Fibroblast of gingiva (primary cell): ENCODE results near the gene ITSN1.
"Not testable (repeated sequence)": the region's sequence is repeated elsewhere in the genome, so short reads cannot be mapped to it uniquely, and the experiment has no call there.

ENCODE experiments used
- DNase-seq: peaks from one replicate; pipeline ENCODE4 v3.0.0-alpha.2; 2011; ENCODE audit warnings: low read depth

Gene ITSN1

GRCh38 chr21:33894736-33895288, 252.5 kb downstream of the ITSN1 start:
- DNase-seq = peak; percentile 81

DNA sequence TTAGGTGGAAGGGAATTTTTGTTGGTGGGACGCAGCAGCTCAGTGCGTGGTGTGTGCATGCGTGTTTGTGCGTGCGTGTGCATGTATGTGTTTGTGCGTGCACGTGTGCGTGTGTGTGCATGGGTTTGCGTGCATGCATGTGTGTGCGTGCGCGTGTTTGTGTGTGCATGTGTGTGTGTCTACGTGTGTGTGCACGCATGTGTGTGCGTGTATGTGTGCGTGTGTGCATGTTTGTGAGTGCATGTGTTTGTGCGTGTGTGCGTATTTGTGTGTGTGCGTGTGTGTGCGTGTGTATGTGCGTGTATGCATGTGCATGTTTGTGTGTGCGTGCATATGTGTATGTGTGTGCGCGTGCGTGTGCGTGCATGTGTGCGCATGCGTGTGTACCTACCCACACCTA, 253.1 kb downstream of the ITSN1 start:
- no peak for DNase-seq

GRCh38 chr21:33896691-33897090, 254.4 kb downstream of the ITSN1 start:
- no peak for DNase-seq

DNA sequence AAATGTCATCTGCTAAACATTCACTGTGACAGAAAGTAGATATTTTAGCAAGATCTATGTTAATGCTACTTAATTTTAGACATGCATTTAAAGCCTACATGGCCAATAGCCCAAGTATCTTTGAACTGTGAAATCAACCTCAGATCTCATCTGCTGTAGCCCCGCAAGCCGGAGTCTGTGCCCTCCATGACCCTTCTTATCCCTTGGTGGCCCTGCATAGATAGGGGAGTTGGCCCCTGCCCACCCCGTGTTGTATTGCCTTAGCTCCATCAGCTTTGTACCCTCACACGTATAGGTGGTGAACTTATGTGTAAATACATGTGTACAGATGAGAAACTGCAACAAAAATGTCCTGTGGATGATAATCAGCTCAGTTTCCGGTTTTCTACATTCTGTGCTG, 254.8 kb downstream of the ITSN1 start:
- DNase-seq = no peak

DNA sequence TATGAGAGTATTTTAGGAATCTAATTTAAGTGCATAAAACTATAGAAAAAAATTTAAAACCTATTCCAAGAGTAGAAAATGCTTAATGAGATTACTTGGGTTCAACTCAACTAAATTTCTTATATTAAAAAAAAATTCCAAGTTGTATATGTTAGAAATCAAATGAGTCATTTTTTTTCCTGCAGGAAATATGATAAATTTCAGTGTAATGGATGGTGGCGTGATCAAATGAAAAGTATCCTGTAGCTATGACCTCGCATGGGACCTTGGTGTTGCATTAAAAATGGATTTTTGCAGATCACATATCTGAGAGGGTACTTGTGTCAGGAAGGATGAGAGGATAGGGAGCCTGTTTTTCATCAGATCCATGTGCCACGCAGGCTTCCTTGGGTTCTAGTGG, 255.4 kb downstream of the ITSN1 start:
- DNase-seq = no peak

DNA sequence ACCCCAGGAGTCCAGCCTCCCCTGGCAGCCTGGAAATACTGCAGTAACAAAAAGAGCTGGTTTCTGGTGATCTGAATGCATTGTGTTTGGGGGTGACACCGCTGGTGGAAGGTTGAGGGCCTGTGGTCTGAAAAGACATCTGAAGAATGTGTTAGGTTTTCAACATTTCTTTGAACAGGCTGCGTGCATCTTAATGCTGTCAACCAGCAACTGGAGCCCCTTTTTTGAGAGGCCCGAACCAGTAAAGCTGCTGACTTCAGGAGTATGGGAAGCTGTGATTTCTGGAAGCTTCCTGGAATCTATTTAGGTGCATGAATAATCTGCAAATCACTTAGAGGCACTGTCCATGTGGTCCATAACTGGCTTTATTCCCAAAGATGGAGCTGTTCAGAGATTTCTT, 256.3 kb downstream of the ITSN1 start:
- no peak for DNase-seq

- DNase-seq = no peak
Measured at GRCh38 chr21:33899199-33899598, 256.9 kb downstream of the ITSN1 start.

DNA sequence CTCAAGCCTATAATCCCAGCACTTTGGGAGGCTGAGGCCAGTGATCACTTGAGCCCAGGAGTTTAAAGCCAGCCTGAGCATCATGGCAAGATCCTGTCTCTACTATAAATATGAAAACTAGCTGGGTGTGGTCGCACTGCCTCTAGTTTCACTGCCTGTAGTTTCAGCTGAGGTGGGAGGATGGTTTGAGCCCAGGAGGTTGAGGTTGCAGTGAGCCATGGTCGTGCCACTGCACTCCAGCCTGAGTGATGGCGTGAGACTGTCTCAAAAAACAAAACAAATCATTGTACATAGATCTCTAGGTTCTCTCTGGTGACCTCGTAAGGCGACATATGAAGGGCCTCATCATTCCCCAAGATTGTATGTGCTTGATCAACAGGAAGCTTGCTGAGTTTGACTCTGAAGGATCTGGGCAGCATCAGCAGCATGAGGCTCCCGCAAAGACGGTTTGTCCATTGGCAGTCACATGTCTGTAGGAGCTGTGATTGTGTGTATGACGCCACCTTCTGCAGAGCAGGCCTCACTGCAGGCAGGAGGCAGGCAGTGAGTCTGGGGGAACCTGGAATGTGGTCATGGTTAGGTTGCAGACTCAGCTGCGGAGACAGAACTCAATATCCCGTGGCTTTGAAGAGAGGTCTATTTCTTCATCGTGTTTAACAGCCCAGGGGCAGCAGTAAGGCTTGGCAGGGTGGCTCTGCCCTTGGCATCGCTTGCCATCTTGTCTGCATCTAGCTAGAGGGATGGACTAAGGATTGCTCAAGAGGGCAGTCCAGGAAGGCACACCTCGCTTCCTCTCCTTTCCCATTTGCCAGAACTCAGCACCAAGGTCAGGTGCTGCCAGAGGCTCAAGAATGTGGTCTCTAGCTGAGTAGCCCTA, 259.3 kb downstream of the ITSN1 start:
- DNase-seq = peak; percentile 77

DNA sequence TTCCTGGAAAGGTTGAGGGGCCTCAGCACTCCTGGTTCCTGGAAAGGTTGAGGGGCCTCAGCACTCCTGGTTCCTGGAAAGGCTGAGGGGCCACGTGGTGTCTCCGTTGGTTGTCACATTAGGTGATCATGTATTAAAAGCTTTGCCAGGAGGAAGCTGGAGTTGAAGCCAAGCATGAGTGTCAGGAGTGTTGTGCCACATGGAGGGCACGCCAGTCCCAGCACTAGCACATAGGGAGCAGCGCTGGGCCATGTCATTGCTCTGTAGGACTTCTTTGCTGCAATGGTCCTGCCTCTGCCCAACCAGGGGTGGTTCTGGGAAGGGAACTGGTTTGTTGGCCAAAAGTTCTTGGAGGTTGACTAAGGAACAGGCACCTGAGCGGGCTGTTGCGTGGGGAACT, 260.0 kb downstream of the ITSN1 start:
- no peak for DNase-seq

- no peak for DNase-seq
Measured at GRCh38 chr21:33904041-33904440, 261.7 kb downstream of the ITSN1 start.

DNA sequence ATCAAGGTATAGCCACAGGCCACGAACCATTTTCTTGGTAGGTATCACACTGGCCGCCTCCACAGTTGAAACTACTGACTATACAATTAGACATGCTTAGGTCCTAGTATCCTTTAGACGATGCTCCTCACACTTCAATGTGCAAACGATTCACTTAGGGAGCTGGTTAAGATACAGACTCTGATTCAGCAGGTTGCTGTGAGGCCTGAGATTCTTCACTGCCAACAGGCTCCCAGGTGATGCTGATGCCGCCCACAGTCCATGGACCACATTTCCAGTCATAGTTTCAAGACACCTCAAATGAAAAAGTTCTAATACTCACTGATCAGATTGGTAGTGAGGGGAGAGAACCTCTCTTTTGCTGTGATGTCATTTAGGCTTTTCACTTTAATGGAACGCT, 266.5 kb downstream of the ITSN1 start:
- DNase-seq = no peak

DNA sequence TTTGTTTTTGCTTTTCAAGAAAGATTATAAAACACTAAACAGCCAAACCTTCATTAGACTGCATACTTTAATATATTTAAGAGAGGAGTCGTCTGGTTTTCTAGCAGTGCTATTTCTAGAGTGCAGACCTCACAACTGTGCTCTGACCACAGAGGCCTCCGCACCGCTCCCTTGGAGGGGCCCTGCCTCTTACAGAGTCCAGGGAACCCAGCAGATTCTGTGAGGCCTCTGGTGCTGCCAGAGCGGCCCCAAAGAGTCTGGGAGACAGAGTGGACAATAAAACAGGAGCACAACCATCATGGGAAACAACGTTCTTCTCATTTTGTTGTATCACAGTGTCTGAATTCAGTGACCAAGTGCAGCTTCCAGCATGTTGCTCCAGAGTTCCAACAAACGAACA, 267.5 kb downstream of the ITSN1 start:
- no peak for DNase-seq

- no peak for DNase-seq
Measured at GRCh38 chr21:33914188-33914587, 271.9 kb downstream of the ITSN1 start.

- DNase-seq = peak; percentile 97
Measured at GRCh38 chr21:33915368-33916199, 273.3 kb downstream of the ITSN1 start, which contains the start of gene ATP5PO. TSS of gene ATP5PO (minus strand) at chr21:33915804. CDS start at chr21:33915763, 41 bp downstream.

DNA sequence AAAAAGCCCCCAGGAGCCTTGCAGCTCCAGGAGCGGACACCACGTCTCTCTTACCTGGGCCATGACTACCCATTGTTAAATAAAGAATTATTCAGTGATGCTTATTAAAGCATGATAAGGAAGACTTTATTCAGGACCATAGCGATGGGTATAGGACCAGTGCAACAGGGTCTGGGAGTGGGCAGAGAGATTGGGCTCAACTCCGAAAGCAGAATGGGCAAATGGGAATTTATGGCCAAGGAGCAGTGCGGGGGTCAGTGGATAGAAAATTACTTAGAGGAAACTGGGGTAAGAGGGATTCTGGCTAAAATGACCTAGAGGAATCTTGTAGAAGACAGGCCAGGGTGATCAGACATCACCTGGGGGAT, 273.9 kb downstream of the ITSN1 start:
- DNase-seq = no peak

GRCh38 chr21:33917421-33917820, 275.1 kb downstream of the ITSN1 start:
- DNase-seq = no peak

- peak; percentile 61 for DNase-seq
Measured at GRCh38 chr21:33924079-33924765, 281.9 kb downstream of the ITSN1 start.

- no peak for DNase-seq
Measured at GRCh38 chr21:33924766-33925100, 282.4 kb downstream of the ITSN1 start.

DNA sequence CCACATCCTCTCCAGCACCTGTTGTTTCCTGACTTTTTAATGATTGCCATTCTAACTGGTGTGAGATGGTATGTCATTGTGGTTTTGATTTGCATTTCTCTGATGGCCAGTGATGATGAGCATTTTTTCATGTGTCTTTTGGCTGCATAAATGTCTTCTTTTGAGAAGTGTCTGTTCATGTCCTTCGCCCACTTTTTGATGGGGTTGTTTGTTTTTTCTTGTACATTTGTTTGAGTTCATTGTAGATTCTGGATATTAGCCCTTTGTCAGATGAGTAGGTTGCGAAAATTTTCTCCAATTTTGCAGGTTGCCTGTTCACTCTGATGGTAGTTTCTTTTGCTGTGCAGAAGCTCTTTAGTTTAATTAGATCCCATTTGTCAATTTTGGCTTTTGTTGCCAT, 283.9 kb downstream of the ITSN1 start:
- not testable (repeated sequence) for DNase-seq

DNA sequence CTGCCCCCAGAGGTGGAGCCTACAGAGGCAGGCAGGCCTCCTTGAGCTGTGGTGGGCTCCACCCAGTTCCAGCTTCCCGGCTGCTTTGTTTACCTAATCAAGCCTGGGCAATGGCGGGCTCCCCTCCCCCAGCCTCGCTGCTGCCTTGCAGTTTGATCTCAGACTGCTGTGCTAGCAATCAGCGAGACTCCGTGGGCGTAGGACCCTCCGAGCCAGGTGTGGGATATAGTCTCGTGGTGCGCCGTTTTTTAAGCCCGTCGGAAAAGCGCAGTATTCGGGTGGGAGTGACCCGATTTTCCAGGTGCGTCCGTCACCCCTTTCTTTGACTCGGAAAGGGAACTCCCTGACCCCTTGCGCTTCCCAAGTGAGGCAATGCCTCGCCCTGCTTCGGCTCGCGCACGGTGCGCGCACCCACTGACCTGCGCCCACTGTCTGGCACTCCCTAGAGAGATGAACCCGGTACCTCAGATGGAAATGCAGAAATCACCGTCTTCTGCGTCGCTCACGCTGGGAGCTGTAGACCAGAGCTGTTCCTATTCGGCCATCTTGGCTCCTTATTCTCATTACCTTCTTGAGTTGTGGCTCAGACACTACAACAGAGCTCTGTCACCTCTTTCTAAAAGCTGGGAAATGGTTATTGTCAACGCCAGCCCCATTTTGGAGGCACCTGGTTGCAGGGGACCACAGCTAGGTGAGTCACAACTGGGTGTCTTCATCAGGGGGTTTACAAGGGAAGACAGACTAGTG, 288.9 kb downstream of the ITSN1 start:
- DNase-seq = not testable (repeated sequence)

GRCh38 chr21:33931799-33932390, 289.6 kb downstream of the ITSN1 start:
- DNase-seq = no peak
